SK-N-MC (cell line): ENCODE data around the gene AKTIP.
"Not testable (repeated sequence)": the region's sequence is repeated elsewhere in the genome, so short reads cannot be mapped to it uniquely, and the experiment has no call there.

ENCODE experiments used
- EZH2 ChIP-seq: fragments of 200-600 bp; sonication (generic); IDR thresholded peaks from one replicate; pipeline ENCODE4 v1.6.1; 2017; ENCODE audit warnings: antibody characterized with exemption
- FOXP2 ChIP-seq: optimal IDR thresholded peaks from 2 replicates; pipeline ENCODE3; 2011; ENCODE audit warnings: mild to moderate bottlenecking, moderate library complexity; ENCODE audit not compliant: insufficient read depth; ENCODE audit errors: extremely low read length, control extremely low read depth

DNA sequence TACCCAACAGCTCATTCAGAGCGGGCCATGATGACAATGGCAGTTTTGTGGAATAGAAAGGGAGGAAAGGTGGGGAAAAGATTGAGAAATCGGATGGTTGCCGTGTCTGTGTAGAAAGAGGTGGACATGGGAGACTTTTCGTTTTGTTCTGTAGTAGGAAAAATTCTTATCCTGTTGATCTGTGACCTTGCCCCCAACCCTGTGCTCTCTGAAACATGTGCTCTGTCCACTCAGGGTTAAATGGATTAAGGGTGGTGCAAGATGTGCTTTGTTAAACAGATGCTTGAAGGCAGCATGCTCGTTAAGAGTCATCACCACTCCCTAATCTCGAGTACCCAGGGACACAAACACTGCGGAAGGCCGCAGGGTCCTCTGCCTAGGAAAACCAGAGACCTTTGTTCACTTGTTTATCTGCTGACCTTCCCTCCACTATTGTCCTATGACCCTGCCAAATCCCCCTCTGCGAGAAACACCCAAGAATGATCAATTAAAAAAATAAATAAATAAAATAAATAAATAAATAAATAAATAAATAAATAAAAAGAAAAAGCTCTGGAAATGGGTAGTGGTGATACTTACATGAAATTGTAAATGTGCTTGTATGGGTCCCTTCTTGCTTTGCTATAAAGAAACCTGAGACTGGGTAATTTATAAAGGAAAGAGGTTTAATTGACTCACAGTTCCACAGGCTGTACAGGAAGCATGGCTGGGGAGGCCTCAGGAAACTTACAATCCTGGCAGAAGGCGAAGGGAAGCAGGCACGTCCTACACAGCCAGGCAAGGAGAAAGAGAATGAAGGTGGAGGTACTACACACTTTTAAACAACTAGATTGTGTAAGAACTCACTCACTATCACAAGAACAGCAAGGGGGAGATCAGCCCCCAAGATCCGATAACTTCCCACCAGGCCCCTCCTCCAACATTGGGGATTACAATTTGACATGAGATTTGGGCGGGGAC is 37.0 kb upstream of the AKTIP start:
- not testable (repeated sequence) for TF ChIP-seq FOXP2, EZH2
